Brain microvascular endothelial cell (primary cell): ENCODE results near the gene PCDH1.
"Not testable (repeated sequence)": the region's sequence is repeated elsewhere in the genome, so short reads cannot be mapped to it uniquely, and the experiment has no call there.

Experiments used
- DNase-seq: peaks from one replicate; pipeline ENCODE4 v3.0.0-alpha.2; 2020
- H3K27ac ChIP-seq: fragments of 250-450 bp; sonication (Bioruptor Pico); 2 replicates; pipeline ENCODE4 v1.5.1; 2020; ENCODE audit warnings: mild to moderate bottlenecking, moderate library complexity
- H3K27me3 ChIP-seq: fragments of 250-450 bp; sonication (Bioruptor Pico); replicated peaks from 2 replicates; pipeline ENCODE4 v1.5.1; 2020; ENCODE audit warnings: mild to moderate bottlenecking
- H3K36me3 ChIP-seq: fragments of 250-450 bp; sonication (Bioruptor Pico); replicated peaks from 2 replicates; pipeline ENCODE4 v1.5.1; 2020; ENCODE audit warnings: mild to moderate bottlenecking
- H3K4me3 ChIP-seq: 2 replicates; pipeline ENCODE4 v1.5.1; 2011; ENCODE audit warnings: low read depth, mild to moderate bottlenecking, control low read depth, low read length, moderate library complexity
- CTCF ChIP-seq: IDR thresholded peaks from 2 replicates; pipeline ENCODE4 v1.5.1; 2011; ENCODE audit warnings: low read depth, mild to moderate bottlenecking, moderate library complexity, low read length, control low read depth, inconsistent platforms; ENCODE audit errors: missing control alignments
- in situ Hi-C: cut with HindIII; loops from 2 replicates; pipeline ENCODE4 v1.10.0; 2017; ENCODE audit warnings: low sequenced_read_pairs, low pct_ligation_motif_present

PCDH1 gene

GRCh38 chr5:141897425-141897824 is 19.2 kb upstream of the PCDH1 start:
- Histone ChIP-seq H3K4me3 (no peak overlapping the region), H3K36me3 (no peaks in the 10 kb centered on the region), H3K27ac (no peak overlapping the region), H3K27me3 (no peaks in the 10 kb centered on the region)
- in situ Hi-C loops = no loop called here
- DNase-seq = no peak
- TF ChIP-seq CTCF = no peak

- DNase-seq, H3K4me3 ChIP-seq, H3K27me3 ChIP-seq, in situ Hi-C loops, H3K27ac ChIP-seq, H3K36me3 ChIP-seq: not testable (repeated sequence)
Observed at GRCh38 chr5:141890429-141890828, 12.2 kb upstream of the PCDH1 start.

GRCh38 chr5:141889282-141889871 is 11.2 kb upstream of the PCDH1 start:
- H3K4me3 ChIP-seq = no peak overlapping the region
- peaks cover 4% of the 10 kb centered on the region for H3K27me3 ChIP-seq
- DNase-seq = no peak
- no peak overlapping the region for H3K27ac ChIP-seq
- in situ Hi-C loops = no loop called here
- no peaks in the 10 kb centered on the region for H3K36me3 ChIP-seq
- peak; percentile 63 for TF ChIP-seq CTCF

- in situ Hi-C loops = no loop called here
- H3K36me3 ChIP-seq = no peaks in the 10 kb centered on the region
- H3K27ac ChIP-seq = no peak overlapping the region
- H3K4me3 ChIP-seq = no peak overlapping the region
- peaks cover 45% of the 10 kb centered on the region for H3K27me3 ChIP-seq
- no peak for DNase-seq
- no peak for TF ChIP-seq CTCF
Observed at GRCh38 chr5:141883892-141884318, 5.7 kb upstream of the PCDH1 start.

GRCh38 chr5:141883184-141883891 is 5.1 kb upstream of the PCDH1 start:
- Histone ChIP-seq H3K4me3 (no peak overlapping the region), H3K27ac (no peak overlapping the region), H3K27me3 (peaks cover 45% of the 10 kb centered on the region), H3K36me3 (no peaks in the 10 kb centered on the region)
- DNase-seq = no peak
- in situ Hi-C loops = no loop called here
- no peak for TF ChIP-seq CTCF

GRCh38 chr5:141882594-141883183 is 4.5 kb upstream of the PCDH1 start:
- in situ Hi-C loops = no loop called here
- Histone ChIP-seq H3K36me3 (no peaks in the 10 kb centered on the region), H3K27ac (no peak overlapping the region), H3K27me3 (peaks cover 49% of the 10 kb centered on the region), H3K4me3 (no peak overlapping the region)
- TF ChIP-seq CTCF = no peak
- DNase-seq = no peak
